Testis (tissue), 3 donors: ENCODE results near the gene EIPR1. TPM values are rescaled to one million over a fixed set of nuclear protein-coding genes. Genes with fewer than 3 reads are reported as not detected.

ENCODE experiments used
- DNase-seq: peaks from one replicate; pipeline ENCODE4 v3.0.0-alpha.2; 2019
- H3K27ac ChIP-seq, 2 donors: fragments of 200-600 bp; sonication (generic); one replicate each; pipeline ENCODE4 v1.5.1; 2019
- H3K27me3 ChIP-seq: fragments of 200-600 bp; sonication (generic); one replicate; pipeline ENCODE4 v1.5.1; 2019
- H3K36me3 ChIP-seq: fragments of 200-600 bp; sonication (generic); one replicate; pipeline ENCODE4 v1.5.1; 2017; ENCODE audit warnings: low read depth; ENCODE audit errors: missing control alignments
- H3K4me1 ChIP-seq: fragments of 200-600 bp; sonication (generic); one replicate; pipeline ENCODE4 v1.5.1; 2019
- H3K4me3 ChIP-seq, 2 donors: fragments of 200-600 bp; sonication (generic); one replicate each; pipeline ENCODE4 v1.5.1; 2017 to 2019
- H3K9me3 ChIP-seq: fragments of 200-600 bp; sonication (generic); one replicate; pipeline ENCODE4 v1.5.1; 2017
- CTCF ChIP-seq, 3 experiments: fragments of 450-650 bp in 2 of 3; fragments of 200-600 bp in 1 of 3; sonication (generic) in 1 of 3; IDR thresholded peaks; one replicate each; pipeline ENCODE4 v1.5.1; 2016 to 2019; ENCODE audit warnings: antibody characterized with exemption in 3 of 3, mild to moderate bottlenecking in 2 of 3, moderate library complexity in 1 of 3
- POLR2A ChIP-seq: fragments of 450-650 bp; IDR thresholded peaks from one replicate; pipeline ENCODE4 v1.6.1; 2017; ENCODE audit warnings: antibody characterized with exemption, mild to moderate bottlenecking, moderate library complexity
- WGBS, 2 donors: methylation state at CpG; one replicate each; pipeline ENCODE4 v1.1.5; 2018; 5-methylcytosine and 5-hydroxymethylcytosine counted together
- intact Hi-C: fragments of 100-400 bp; cut with DNase I; formaldehyde crosslinking; loops from one replicate; pipeline ENCODE4 v1.15.1; 2023; ENCODE audit warnings: low total_unique reads
- polyA plus RNA-seq: library from polyadenylated mRNA; stranded (reverse); fragments of 350-450 nt; fragmentation: Illumina TruSeq; extraction: RNeasy Lipid Tissue Mini Kit (QIAGEN cat#74804); gene quantifications from one replicate; pipeline ENCODE4 v1.2.3, GENCODE V29; 2014; ENCODE audit warnings: low read depth, low replicate concordance; ENCODE audit not compliant: insufficient read depth
- total RNA-seq, 2 donors: library from RNA; depleted of rRNA; stranded (reverse); fragments of >200 nt; gene quantifications; one replicate each; pipeline ENCODE4 v1.2.3, GENCODE V29; 2016

Gene EIPR1
- total and polyA plus RNA-seq, 3 donors from 2014 or later = 31.5 to 40.2 (median 32.1) TPM

GRCh38 chr2:3405307-3405706 is 27.7 kb upstream of the EIPR1 start:
- no peak for DNase-seq
- peaks cover 11% of the 10 kb centered on the region for H3K4me1 ChIP-seq
- no peak overlapping the region for H3K4me3 ChIP-seq
- no peaks in the 10 kb centered on the region for H3K27me3 ChIP-seq
- TF ChIP-seq CTCF (IDR thresholded peaks at IDR 0.05) = no peak
- no peaks in the 10 kb centered on the region for H3K9me3 ChIP-seq
- intact Hi-C loops = no loop called here
- no peak overlapping the region for H3K27ac ChIP-seq
- H3K36me3 ChIP-seq = no peaks in the 10 kb centered on the region
- WGBS, 2 donors = 55 to 66% methylated on average over 6 of the region's 6 CpGs

GRCh38 chr2:3404349-3404894 is 26.8 kb upstream of the EIPR1 start:
- Histone ChIP-seq H3K4me1 (peaks cover 13% of the 10 kb centered on the region), H3K36me3 (no peaks in the 10 kb centered on the region), H3K27me3 (no peaks in the 10 kb centered on the region), H3K27ac (peak overlapping the region in 1 of 2 donors; percentile 19), H3K4me3 (no peak overlapping the region), H3K9me3 (no peaks in the 10 kb centered on the region)
- 63 to 75% methylated on average over 11 of the region's 11 CpGs for WGBS, 2 donors
- no peak for DNase-seq
- intact Hi-C loops = no loop called here
- TF ChIP-seq POLR2A (no peak), CTCF (IDR thresholded peaks at IDR 0.05) (no peak)

GRCh38 chr2:3403587-3404334 is 26.1 kb upstream of the EIPR1 start:
- Histone ChIP-seq H3K27ac (peak overlapping the region in 1 of 2 donors; percentile 19), H3K4me1 (peaks cover 13% of the 10 kb centered on the region), H3K9me3 (no peaks in the 10 kb centered on the region), H3K4me3 (no peak overlapping the region), H3K36me3 (no peaks in the 10 kb centered on the region), H3K27me3 (no peaks in the 10 kb centered on the region)
- DNase-seq = no peak
- no peak for TF ChIP-seq POLR2A
- TF ChIP-seq CTCF (IDR thresholded peaks at IDR 0.05) = no peak
- intact Hi-C loops = no loop called here
- 68 to 88% methylated on average over 11 of the region's 11 CpGs for WGBS, 2 donors

GRCh38 chr2:3399829-3400228 is 22.2 kb upstream of the EIPR1 start:
- no peaks in the 10 kb centered on the region for H3K27me3 ChIP-seq
- H3K4me3 ChIP-seq = no peak overlapping the region
- WGBS, 2 donors = 38 to 64% methylated on average over 4 to 9 of the region's 9 CpGs
- intact Hi-C loops = no loop called here
- DNase-seq = peak; percentile 57
- H3K27ac ChIP-seq = no peak overlapping the region
- TF ChIP-seq POLR2A (no peak), CTCF (IDR thresholded peaks at IDR 0.05) (no peak)
- H3K4me1 ChIP-seq = peaks cover 10% of the 10 kb centered on the region
- no peaks in the 10 kb centered on the region for H3K9me3 ChIP-seq
- no peaks in the 10 kb centered on the region for H3K36me3 ChIP-seq

- intact Hi-C loops = no loop called here
- no peak overlapping the region for H3K27ac ChIP-seq
- no peaks in the 10 kb centered on the region for H3K9me3 ChIP-seq
- H3K36me3 ChIP-seq = no peaks in the 10 kb centered on the region
- TF ChIP-seq CTCF (IDR thresholded peaks at IDR 0.05) = no peak
- TF ChIP-seq POLR2A = no peak
- 57 to 75% methylated on average over 3 of the region's 3 CpGs for WGBS, 2 donors
- H3K4me1 ChIP-seq = peaks cover 10% of the 10 kb centered on the region
- no peak for DNase-seq
- H3K27me3 ChIP-seq = no peaks in the 10 kb centered on the region
- no peak overlapping the region for H3K4me3 ChIP-seq
Measured at GRCh38 chr2:3399381-3399780, 21.8 kb upstream of the EIPR1 start.
